Right renal pelvis (tissue), 4 donors: Measurements from ENCODE around the gene GALNT1. TPM values are rescaled to one million over a fixed set of nuclear protein-coding genes. Genes with fewer than 3 reads are reported as not detected.

Source experiments
- DNase-seq, 4 donors: peaks; one replicate each; pipeline ENCODE4 v3.0.0-alpha.2; 2013; ENCODE audit warnings: low read depth in 4 of 4, low spot score in 3 of 4, missing footprints in 1 of 4
- polyA plus RNA-seq, 4 donors: library from polyadenylated mRNA; unstranded; fragments of 120-200 nt; gene quantifications; one replicate each; pipeline ENCODE4 v1.2.1, GENCODE V29; 2013; ENCODE audit not compliant: insufficient read length in 4 of 4

GALNT1 gene
- polyA plus RNA-seq, 4 donors: 60.7 to 77.5 (median 74.1) TPM

DNA sequence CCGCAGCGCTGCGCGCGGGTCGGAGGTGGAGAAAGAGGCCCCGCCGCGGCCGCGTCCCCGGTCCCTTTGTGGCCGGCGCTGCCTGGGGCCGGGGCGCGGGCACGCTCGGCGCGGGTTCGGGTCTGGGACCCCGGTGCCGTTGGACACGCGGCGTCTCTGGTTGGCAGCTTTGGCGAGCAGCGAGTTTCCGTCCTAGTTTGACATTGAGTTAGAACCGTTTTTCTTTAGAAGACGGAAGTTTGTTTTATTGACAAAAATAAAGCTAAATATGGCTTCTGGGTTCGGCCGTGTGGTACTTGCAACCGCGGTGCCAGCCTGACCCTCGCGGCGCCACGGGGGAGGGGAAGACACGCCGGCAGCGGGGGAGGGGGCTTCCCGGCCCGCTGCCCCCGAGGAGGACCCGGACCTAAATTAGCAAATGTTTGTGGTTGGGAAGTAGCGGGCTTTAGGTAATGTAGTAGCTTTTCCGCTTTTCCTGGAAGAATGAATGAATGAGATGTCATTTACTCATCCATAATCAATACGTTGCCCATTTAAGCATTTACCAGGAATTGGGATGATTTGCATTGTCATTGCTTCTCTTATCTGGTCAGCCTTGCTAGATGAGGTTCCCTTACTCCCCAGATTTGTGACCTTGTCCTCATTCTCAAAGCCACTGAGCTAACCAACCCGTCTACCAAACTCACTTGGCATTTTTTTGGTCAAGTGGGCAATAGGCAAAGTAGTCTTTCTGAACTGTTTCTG is 530 bp downstream of the GALNT1 start:
- DNase-seq: no peak

- DNase-seq: no peak
Measured at GRCh38 chr18:35582899-35583558, 1.5 kb downstream of the GALNT1 start.

- DNase-seq: no peak
Measured at GRCh38 chr18:35584735-35585134, 3.2 kb downstream of the GALNT1 start.

- no peak for DNase-seq
Measured at GRCh38 chr18:35585608-35586007, 4.1 kb downstream of the GALNT1 start.

DNA sequence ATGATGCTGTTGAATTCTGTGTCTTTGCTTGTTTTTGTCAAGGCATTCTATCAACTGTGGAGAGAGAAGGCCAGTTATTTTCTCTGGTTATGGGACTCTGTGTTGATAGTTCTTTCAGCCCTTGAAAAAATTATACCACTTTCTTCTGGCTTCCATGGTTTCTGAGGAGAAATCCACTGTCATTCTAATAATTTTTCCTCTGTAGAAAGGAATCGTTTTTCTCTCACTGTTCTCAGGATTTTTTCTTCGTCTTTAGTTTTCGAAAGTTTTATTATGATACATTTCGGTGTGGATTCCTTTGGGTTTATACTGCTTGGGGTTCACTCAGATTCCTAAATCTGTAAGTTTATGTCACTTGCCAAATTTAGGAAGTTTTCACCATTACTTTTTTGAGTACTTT is 6.6 kb downstream of the GALNT1 start:
- DNase-seq: no peak

GRCh38 chr18:35588995-35589394 is 7.5 kb downstream of the GALNT1 start:
- DNase-seq: no peak

- DNase-seq: no peak
Measured at GRCh38 chr18:35589546-35589945, 8.0 kb downstream of the GALNT1 start.

DNA sequence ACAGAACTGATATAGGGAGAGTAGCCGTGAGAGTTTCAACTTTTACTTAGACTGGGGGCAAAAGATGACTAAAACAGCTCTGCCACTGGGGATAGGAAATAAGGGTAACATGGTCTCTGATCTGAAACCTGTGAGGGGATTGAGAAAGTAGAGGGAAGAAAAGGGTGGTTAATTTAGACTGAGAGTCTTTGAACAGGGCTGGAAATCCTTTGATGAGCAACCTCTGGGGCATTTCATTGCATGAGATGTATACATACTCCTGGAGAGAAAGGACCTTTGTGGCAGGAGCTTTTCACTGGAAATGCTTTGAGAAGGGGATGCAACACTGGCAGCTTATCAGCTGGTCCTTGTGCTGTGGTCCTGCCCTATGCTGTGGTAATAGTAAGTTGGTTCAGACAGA is 9.4 kb downstream of the GALNT1 start:
- no peak for DNase-seq

DNA sequence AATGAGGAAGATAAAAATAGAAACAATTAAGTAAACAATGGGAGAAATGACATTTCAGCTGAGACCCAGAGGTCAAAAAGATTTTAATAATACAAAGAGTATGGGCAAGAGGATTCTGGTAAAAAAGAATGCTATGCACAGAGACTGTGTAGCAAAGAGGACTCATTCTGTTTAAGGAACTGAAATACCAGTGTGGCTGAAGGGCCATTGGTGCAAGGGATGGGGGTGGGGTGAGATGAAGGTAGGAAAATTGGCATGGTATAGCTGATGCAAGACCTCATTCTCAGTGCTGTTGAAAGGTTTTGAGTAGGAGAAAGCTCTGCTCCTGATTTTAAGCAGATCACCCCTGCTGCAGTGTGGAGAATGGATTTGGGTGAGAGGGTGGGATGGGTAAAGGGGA is 10.8 kb downstream of the GALNT1 start:
- no peak for DNase-seq

DNA sequence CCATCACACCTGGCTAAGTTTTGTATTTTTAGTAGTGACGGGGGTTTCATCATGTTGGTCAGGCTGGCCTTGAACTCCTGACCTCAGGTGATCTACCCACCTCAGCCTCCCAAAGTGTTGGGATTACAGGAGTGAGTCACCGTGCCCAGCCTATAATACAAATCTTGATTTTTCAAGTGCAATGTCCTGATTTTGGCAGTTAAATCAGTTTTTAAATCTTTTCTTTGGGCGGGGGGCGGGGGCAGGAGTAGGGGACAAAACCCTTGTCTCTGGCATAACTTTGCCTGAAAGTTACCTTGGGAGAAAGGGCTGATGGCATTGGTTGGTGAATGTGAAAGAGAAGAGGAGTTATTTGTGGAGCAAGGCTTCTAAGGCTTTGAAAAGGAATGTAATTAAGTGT is 12.3 kb downstream of the GALNT1 start:
- no peak for DNase-seq

GRCh38 chr18:35597758-35598157 is 16.2 kb downstream of the GALNT1 start:
- no peak for DNase-seq

DNA sequence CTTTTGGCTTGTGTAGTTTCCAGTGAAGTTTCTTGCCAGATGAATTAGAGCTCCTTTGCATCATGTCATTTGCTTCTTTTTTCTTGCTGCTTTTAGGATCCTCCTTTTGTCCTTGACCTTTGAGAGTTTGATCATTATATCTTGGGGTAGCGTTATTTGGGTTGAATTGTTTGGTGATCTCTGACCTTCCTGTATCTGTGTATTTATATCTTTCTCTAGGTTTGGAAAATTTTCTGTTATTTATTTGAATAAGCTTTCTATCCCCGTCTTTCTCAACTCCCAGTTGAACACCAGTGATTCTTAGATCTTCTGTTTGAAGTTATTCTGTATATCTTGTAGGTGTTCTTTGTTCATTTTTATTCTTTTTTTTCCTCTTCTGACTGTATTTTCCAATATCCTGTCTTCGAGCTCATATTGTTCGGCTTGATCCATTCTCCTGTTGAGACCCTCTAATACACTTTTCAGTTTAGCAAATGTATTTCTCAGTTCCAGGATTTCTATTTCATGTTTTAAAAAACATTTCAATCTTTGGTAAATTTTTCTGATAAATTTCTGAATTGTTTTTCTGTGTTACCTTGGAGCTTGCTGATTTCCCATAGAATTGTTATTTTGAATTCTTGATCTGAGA is 20.8 kb downstream of the GALNT1 start:
- no peak for DNase-seq

DNA sequence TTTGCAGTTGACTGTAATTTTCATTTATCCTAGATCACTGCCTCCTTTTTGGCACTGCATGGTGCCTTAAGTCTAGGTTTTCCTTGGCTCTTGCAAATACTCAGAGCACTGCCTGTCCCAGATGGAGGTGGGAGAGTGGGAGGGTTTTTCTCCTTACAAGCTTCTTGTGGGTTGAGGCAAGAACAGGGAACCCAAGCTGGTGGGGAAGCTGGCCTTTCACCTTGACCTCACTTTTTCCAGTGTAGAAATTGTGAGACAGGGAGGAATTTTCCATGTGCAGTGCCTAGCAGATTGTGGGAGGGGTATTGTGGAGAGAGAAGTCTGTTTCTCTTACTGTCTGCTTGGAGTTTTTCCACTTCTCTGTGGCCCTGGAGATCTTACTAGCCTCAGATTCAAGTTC is 21.5 kb downstream of the GALNT1 start:
- DNase-seq: no peak

- DNase-seq: no peak
Measured at GRCh38 chr18:35603528-35603927, 22.0 kb downstream of the GALNT1 start.

- DNase-seq: no peak
Measured at GRCh38 chr18:35604369-35604768, 22.8 kb downstream of the GALNT1 start.

GRCh38 chr18:35605686-35606417 is 24.3 kb downstream of the GALNT1 start:
- DNase-seq: no peak

- DNase-seq: no peak
Measured at GRCh38 chr18:35609236-35609635, 27.7 kb downstream of the GALNT1 start.

- no peak for DNase-seq
Measured at GRCh38 chr18:35610089-35610488, 28.5 kb downstream of the GALNT1 start.

GRCh38 chr18:35610724-35611123 is 29.2 kb downstream of the GALNT1 start:
- DNase-seq: no peak

DNA sequence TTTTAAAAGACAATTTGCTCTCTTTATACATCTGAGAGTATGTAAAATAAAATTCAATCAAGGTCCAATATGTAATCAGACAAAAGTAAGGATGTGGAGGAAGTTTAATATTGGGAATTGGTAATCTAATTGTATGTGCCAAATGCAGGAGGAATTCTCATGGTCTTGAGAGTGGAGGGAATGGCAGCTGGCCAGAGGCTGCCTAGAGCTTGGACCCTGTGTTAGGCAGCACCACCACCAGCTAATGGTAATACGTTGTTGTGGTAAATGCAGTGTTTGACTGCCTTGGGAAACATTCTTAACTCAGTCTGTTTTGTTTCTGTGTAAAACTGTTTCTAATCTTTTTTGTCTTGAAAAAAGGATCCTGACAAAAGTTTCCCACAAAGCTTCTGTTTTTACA is 30.0 kb downstream of the GALNT1 start:
- no peak for DNase-seq

GRCh38 chr18:35616074-35616473 is 34.5 kb downstream of the GALNT1 start:
- DNase-seq: no peak
